ENCODE data around the gene CPXM1. TPM values are rescaled to one million over a fixed set of nuclear protein-coding genes. Genes with fewer than 3 reads are reported as not detected.

The CPXM1 gene
- polyA plus RNA-seq, result 28.6 TPM
- long read RNA-seq, donor 1, partial matches to known transcripts, result 0 of 4 reads
- long read RNA-seq, donor 1, other reads (novel, unspliced or antisense), result 0 of 4 reads
- long read RNA-seq, donor 2, transcript CPXM1-201 (14 exons, 2,391 nt), result major isoform, 6 of 12 reads
- long read RNA-seq, donor 2, partial matches to known transcripts, result 6 of 12 reads
- long read RNA-seq, donor 2, other reads (novel, unspliced or antisense), result 0 of 12 reads
- long read RNA-seq, donor 3, transcript CPXM1-201 (14 exons, 2,391 nt), result major isoform, 6 of 6 reads
- long read RNA-seq, donor 3, partial matches to known transcripts, result 0 of 6 reads
- long read RNA-seq, donor 3, other reads (novel, unspliced or antisense), result 0 of 6 reads
- long read RNA-seq, donor 4, result 0 reads
- long read RNA-seq, donor 5, transcript CPXM1-201 (14 exons, 2,391 nt), result major isoform, 12 of 20 reads
- long read RNA-seq, donor 5, partial matches to known transcripts, result 8 of 20 reads
- long read RNA-seq, donor 5, other reads (novel, unspliced or antisense), result 0 of 20 reads
- long read RNA-seq, donor 6, partial matches to known transcripts, result 0 of 4 reads
- long read RNA-seq, donor 6, other reads (novel, unspliced or antisense), result 0 of 4 reads
- long read RNA-seq, donor 7, transcript CPXM1-201 (14 exons, 2,391 nt), result major isoform, 6 of 6 reads
- long read RNA-seq, donor 7, partial matches to known transcripts, result 0 of 6 reads
- long read RNA-seq, donor 7, other reads (novel, unspliced or antisense), result 0 of 6 reads
- long read RNA-seq, donor 8, partial matches to known transcripts, result 6 of 10 reads
- long read RNA-seq, donor 8, other reads (novel, unspliced or antisense), result 0 of 10 reads
- long read RNA-seq, donor 9, partial matches to known transcripts, result 0 of 2 reads
- long read RNA-seq, donor 9, other reads (novel, unspliced or antisense), result 0 of 2 reads
- long read RNA-seq, donor 10, transcript CPXM1-201 (14 exons, 2,391 nt), result major isoform, 7 of 7 reads
- long read RNA-seq, donor 10, partial matches to known transcripts, result 0 of 7 reads
- long read RNA-seq, donor 10, other reads (novel, unspliced or antisense), result 0 of 7 reads
- long read RNA-seq, donor 11, partial matches to known transcripts, result 0 of 3 reads
- long read RNA-seq, donor 11, other reads (novel, unspliced or antisense), result 0 of 3 reads

DNA sequence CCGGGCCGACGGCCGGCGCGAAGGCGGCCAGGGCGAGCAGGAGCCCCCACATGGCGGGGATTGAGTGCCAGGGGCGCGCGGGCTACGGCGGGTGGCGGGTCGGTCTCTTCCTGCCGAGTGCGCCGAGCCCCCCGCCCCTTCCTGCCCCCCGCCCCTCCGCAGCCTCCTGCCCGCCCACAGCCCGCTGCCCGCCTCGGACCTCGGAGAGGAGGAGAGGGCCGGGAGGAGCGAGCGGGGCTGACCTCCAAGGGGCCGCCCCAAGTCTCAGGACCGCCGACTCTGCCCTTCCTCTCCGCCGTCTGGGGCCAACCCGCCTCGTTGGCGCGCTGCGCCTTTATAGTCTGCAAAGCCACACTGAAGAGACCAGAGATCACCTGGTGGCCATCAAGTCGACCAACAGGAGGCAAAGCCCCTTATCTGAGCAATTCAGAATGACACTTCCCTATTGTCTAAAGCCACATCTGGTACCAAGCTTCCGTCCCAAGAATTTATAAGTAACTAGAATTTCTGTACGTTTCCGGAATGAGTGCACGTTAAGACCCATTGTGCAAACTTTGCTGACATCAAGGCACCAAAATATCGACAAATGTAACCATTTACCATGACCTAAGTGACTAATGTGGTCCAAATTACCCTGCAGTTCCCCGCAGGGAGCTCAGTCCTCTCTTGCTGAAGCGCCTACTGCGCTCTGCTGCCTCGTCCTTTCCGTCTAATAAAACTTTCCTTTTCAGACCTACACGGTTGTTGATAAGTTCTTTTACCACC lies at the start of gene CPXM1:
TSS of gene CPXM1 (minus strand) at position 107 of the 765 bp plus-strand sequence. CDS start at position 52, 55 bp downstream.
- H3K4me3 ChIP-seq (ENCODE audit: low read length), result peak within 1 kb of the TSS; percentile 36
- DNase-seq, result peak in 1 of 2 donors; percentile 20
- no CpG with 5 or more reads among the region's 52 CpGs for WGBS (ENCODE audit: insufficient coverage, low lambda C conversion rate)
- H3K27me3 ChIP-seq (ENCODE audit: control insufficient read depth, insufficient read depth, low read length), result peaks cover 80% of the 10 kb centered on the region
- no peaks in the 10 kb centered on the region for H3K9me3 ChIP-seq (ENCODE audit: control insufficient read depth, low read depth, low read length)
- peaks cover 2% of the 10 kb centered on the region for H3K4me1 ChIP-seq (ENCODE audit: control insufficient read depth, insufficient read depth, low read length)
- peaks cover 6% of the 10 kb centered on the region for H3K36me3 ChIP-seq (ENCODE audit: control insufficient read depth, insufficient read depth, low read length)
- no peak within 1 kb of the TSS for H3K27ac ChIP-seq (ENCODE audit: low read length)

- Histone ChIP-seq H3K4me3 (ENCODE audit: low read length) (no peak overlapping the region), H3K27ac (ENCODE audit: low read length) (no peak overlapping the region), H3K36me3 (ENCODE audit: control insufficient read depth, insufficient read depth, low read length) (no peaks in the 10 kb centered on the region), H3K27me3 (ENCODE audit: control insufficient read depth, insufficient read depth, low read length) (no peaks in the 10 kb centered on the region), H3K9me3 (ENCODE audit: control insufficient read depth, low read depth, low read length) (no peaks in the 10 kb centered on the region), H3K4me1 (ENCODE audit: control insufficient read depth, insufficient read depth, low read length) (no peaks in the 10 kb centered on the region)
- DNase-seq, result no peak
- no CpG with 5 or more reads among the region's 4 CpGs for WGBS (ENCODE audit: insufficient coverage, low lambda C conversion rate)
These were observed 49.1 kb upstream of the CPXM1 start for GRCh38 chr20:2849529-2849928.

DNA sequence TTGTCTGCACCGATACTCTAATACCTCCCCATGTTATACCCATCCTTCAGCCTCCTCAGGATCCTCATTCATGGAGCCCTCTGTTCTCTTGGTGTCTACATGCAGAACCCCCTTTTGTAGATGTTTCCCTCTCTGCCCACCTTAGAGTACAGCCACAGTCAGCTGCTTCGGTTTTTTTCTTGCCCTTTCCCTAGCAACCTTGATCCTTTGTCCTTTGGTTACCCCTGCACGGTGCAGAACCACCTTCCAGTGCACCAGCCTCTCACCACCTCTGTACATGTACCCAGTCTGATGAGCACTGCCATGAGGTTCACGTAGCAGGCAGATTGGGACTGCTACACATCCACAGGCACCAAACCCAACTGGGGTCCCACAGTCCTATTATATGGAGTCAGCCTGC lies 47.4 kb upstream of the CPXM1 start:
- Histone ChIP-seq H3K4me1 (ENCODE audit: control insufficient read depth, insufficient read depth, low read length) (no peaks in the 10 kb centered on the region), H3K27me3 (ENCODE audit: control insufficient read depth, insufficient read depth, low read length) (no peaks in the 10 kb centered on the region), H3K36me3 (ENCODE audit: control insufficient read depth, insufficient read depth, low read length) (no peaks in the 10 kb centered on the region), H3K27ac (ENCODE audit: low read length) (no peak overlapping the region), H3K9me3 (ENCODE audit: control insufficient read depth, low read depth, low read length) (no peaks in the 10 kb centered on the region), H3K4me3 (ENCODE audit: low read length) (no peak overlapping the region)
- WGBS (ENCODE audit: insufficient coverage, low lambda C conversion rate), result 80% methylated on average over 1 of the region's 4 CpGs
- no peak for DNase-seq

- Histone ChIP-seq H3K9me3 (ENCODE audit: control insufficient read depth, low read depth, low read length) (no peaks in the 10 kb centered on the region), H3K27me3 (ENCODE audit: control insufficient read depth, insufficient read depth, low read length) (no peaks in the 10 kb centered on the region), H3K4me1 (ENCODE audit: control insufficient read depth, insufficient read depth, low read length) (peaks cover 2% of the 10 kb centered on the region), H3K4me3 (ENCODE audit: low read length) (no peak overlapping the region), H3K27ac (ENCODE audit: low read length) (no peak overlapping the region), H3K36me3 (ENCODE audit: control insufficient read depth, insufficient read depth, low read length) (no peaks in the 10 kb centered on the region)
- WGBS (ENCODE audit: insufficient coverage, low lambda C conversion rate), result no CpG with 5 or more reads among the region's 5 CpGs
- DNase-seq, result no peak
These were observed 46.3 kb upstream of the CPXM1 start for GRCh38 chr20:2846698-2847097.

GRCh38 chr20:2845607-2846006 lies 45.2 kb upstream of the CPXM1 start:
- 100% methylated on average over 1 of the region's 2 CpGs for WGBS (ENCODE audit: insufficient coverage, low lambda C conversion rate)
- Histone ChIP-seq H3K27ac (ENCODE audit: low read length) (no peak overlapping the region), H3K9me3 (ENCODE audit: control insufficient read depth, low read depth, low read length) (no peaks in the 10 kb centered on the region), H3K4me1 (ENCODE audit: control insufficient read depth, insufficient read depth, low read length) (peaks cover 7% of the 10 kb centered on the region), H3K36me3 (ENCODE audit: control insufficient read depth, insufficient read depth, low read length) (no peaks in the 10 kb centered on the region), H3K27me3 (ENCODE audit: control insufficient read depth, insufficient read depth, low read length) (no peaks in the 10 kb centered on the region), H3K4me3 (ENCODE audit: low read length) (no peak overlapping the region)
- DNase-seq, result no peak

GRCh38 chr20:2840967-2841531 lies 40.6 kb upstream of the CPXM1 start:
- H3K9me3 ChIP-seq (ENCODE audit: control insufficient read depth, low read depth, low read length), result peaks cover 3% of the 10 kb centered on the region
- H3K27ac ChIP-seq (ENCODE audit: low read length), result peak overlapping the region; percentile 1
- peak overlapping the region; percentile 90 for H3K4me3 ChIP-seq (ENCODE audit: low read length)
- peaks cover 11% of the 10 kb centered on the region for H3K4me1 ChIP-seq (ENCODE audit: control insufficient read depth, insufficient read depth, low read length)
- DNase-seq, result peak; percentile 44 to 67
- WGBS (ENCODE audit: insufficient coverage, low lambda C conversion rate), result 0% methylated on average over 1 of the region's 33 CpGs
- no peaks in the 10 kb centered on the region for H3K27me3 ChIP-seq (ENCODE audit: control insufficient read depth, insufficient read depth, low read length)
- H3K36me3 ChIP-seq (ENCODE audit: control insufficient read depth, insufficient read depth, low read length), result peaks cover 10% of the 10 kb centered on the region

GRCh38 chr20:2840138-2840966 lies 39.9 kb upstream of the CPXM1 start, which contains the start of the genes PCED1A and VPS16:
TSS of gene PCED1A (minus strand) at chr20:2840655. CDS start at chr20:2839912, 743 bp downstream.
TSS of gene VPS16 (plus strand) at chr20:2840745. CDS start at chr20:2840775, 30 bp downstream.
- H3K36me3 ChIP-seq (ENCODE audit: control insufficient read depth, insufficient read depth, low read length), result peaks cover 11% of the 10 kb centered on the region
- WGBS (ENCODE audit: insufficient coverage, low lambda C conversion rate), result no CpG with 5 or more reads among the region's 98 CpGs
- peak within 1 kb of the TSS; percentile 76 for H3K27ac ChIP-seq (ENCODE audit: low read length)
- H3K4me1 ChIP-seq (ENCODE audit: control insufficient read depth, insufficient read depth, low read length), result peaks cover 11% of the 10 kb centered on the region
- peak; percentile 84 to 91 for DNase-seq
- peak within 1 kb of the TSS; percentile 90 for H3K4me3 ChIP-seq (ENCODE audit: low read length)
- H3K9me3 ChIP-seq (ENCODE audit: control insufficient read depth, low read depth, low read length), result peaks cover 3% of the 10 kb centered on the region
- no peaks in the 10 kb centered on the region for H3K27me3 ChIP-seq (ENCODE audit: control insufficient read depth, insufficient read depth, low read length)

- no peak for DNase-seq
- Histone ChIP-seq H3K4me3 (ENCODE audit: low read length) (peak overlapping the region; percentile 90), H3K9me3 (ENCODE audit: control insufficient read depth, low read depth, low read length) (peaks cover 3% of the 10 kb centered on the region), H3K27me3 (ENCODE audit: control insufficient read depth, insufficient read depth, low read length) (no peaks in the 10 kb centered on the region), H3K27ac (ENCODE audit: low read length) (no peak overlapping the region), H3K4me1 (ENCODE audit: control insufficient read depth, insufficient read depth, low read length) (peaks cover 11% of the 10 kb centered on the region), H3K36me3 (ENCODE audit: control insufficient read depth, insufficient read depth, low read length) (peaks cover 12% of the 10 kb centered on the region)
- WGBS (ENCODE audit: insufficient coverage, low lambda C conversion rate), result no CpG with 5 or more reads among the region's 21 CpGs
These were observed 39.3 kb upstream of the CPXM1 start for GRCh38 chr20:2839732-2840137.

Data from large intestine (tissue), 12 donors.